ENCODE results near the gene SLC34A3. TPM values are rescaled to one million over a fixed set of nuclear protein-coding genes. Genes with fewer than 3 reads are reported as not detected.

SLC34A3 gene
- total and polyA plus RNA-seq, 2 donors (not counting 1 experiment from before 2014, with no cell fraction given) = not detected

- Histone ChIP-seq H3K27ac (ENCODE audit: low read length in 2 of 2) (peak within 1 kb of the TSS; percentile 3 to 72), H3K36me3 (replicated peaks in 1 of 2; ENCODE audit: control extremely low read depth in 1 of 2, control insufficient read depth in 1 of 2, extremely low read depth in 1 of 2, insufficient read depth in 2 of 2, low read length in 1 of 2) (peaks cover 0 to 14% of the 10 kb centered on the region in 2 experiments), H3K9ac (ENCODE audit: low read length) (peak within 1 kb of the TSS; percentile 85), H3K4me2 (replicated peaks; ENCODE audit: low read depth, low read length, poor library complexity, severe bottlenecking) (peak within 1 kb of the TSS; percentile 92), H3K27me3 (replicated peaks in 1 of 4; ENCODE audit: control extremely low read depth in 1 of 4, control insufficient read depth in 3 of 4, insufficient read depth in 4 of 4, low read length in 3 of 4) (no peaks in the 10 kb centered on the region), H3K4me3 (ENCODE audit: control extremely low read depth in 1 of 5, extremely low read depth in 1 of 5, insufficient read depth in 1 of 5, low read depth in 2 of 5, low read length in 4 of 5) (peak within 1 kb of the TSS; percentile 44 to 95 (median 81)), H3K9me3 (ENCODE audit: control extremely low read depth in 1 of 3, control insufficient read depth in 2 of 3, insufficient read depth in 1 of 3, low read length in 2 of 3) (no peaks in the 10 kb centered on the region), H2AFZ (ENCODE audit: insufficient read depth, low read depth, low read length, poor library complexity, severe bottlenecking) (peak within 1 kb of the TSS; percentile 91), H4K20me1 (ENCODE audit: control insufficient read depth, insufficient read depth, low read length, poor library complexity, severe bottlenecking) (peaks cover 18% of the 10 kb centered on the region), H3K79me2 (ENCODE audit: control insufficient read depth, insufficient read depth, low read length) (peaks cover 35% of the 10 kb centered on the region), H3K4me1 (ENCODE audit: control insufficient read depth in 2 of 2, insufficient read depth in 2 of 2, low read length in 2 of 2) (peaks cover 17 to 27% of the 10 kb centered on the region in 2 donors)
- peaks cover 25% of the 10 kb centered on the region for H3K4me1 Mint-ChIP-seq
- intact Hi-C loops (cut with micrococcal nuclease) = loop anchor here (1.0 to 2.0 kb wide), 4 partner anchors 14 to 55 kb away; partner anchors contain the start of genes TOR4A, TPRN and TUBB4B
- H3K27ac Mint-ChIP-seq = peak within 1 kb of the TSS; percentile 89
- 3% methylated on average over 105 of the region's 105 CpGs for WGBS (ENCODE audit: insufficient coverage)
- ChIA-PET POLR2A (interaction anchor here (0.7 to 3.5 kb wide), 8 partner anchors 12 to 168 kb away, joined by 3 to 29 read pairs (median 4); partner anchors contain the start of genes EXD3, MAN1B1, NOXA1 and TOR4A), CTCF (interaction anchor here (1.0 to 3.0 kb wide), 7 partner anchors 9 to 47 kb away, joined by 3 to 18 read pairs (median 3); partner anchors contain the start of genes CYSRT1, NRARP, TOR4A and TUBB4B)
- H3K9me3 Mint-ChIP-seq (ENCODE audit: insufficient read depth) = no peaks in the 10 kb centered on the region
- TF ChIP-seq CTCF (IDR thresholded peaks at IDR 0.05) = no peak
- TF ChIP-seq EZH2 (IDR thresholded peaks at IDR 0.05; ENCODE audit: borderline replicate concordance, insufficient read depth, low read depth, low read length, poor library complexity, severe bottlenecking) = no peak
- ATAC-seq (ENCODE audit: low read depth) (peak; percentile 88), DNase-seq (peak; percentile 94)
- no peaks in the 10 kb centered on the region for H3K27me3 Mint-ChIP-seq
- H3K4me3 Mint-ChIP-seq = peak within 1 kb of the TSS; percentile 89
Measured at GRCh38 chr9:137254624-137255447, 24.1 kb downstream of the SLC34A3 start, which contains the start of gene NELFB. NELFB (plus strand) TSS chr9:137255327.

All from B cell (primary cell).